Measurements from ENCODE around the gene KRT25. TPM values are rescaled to one million over a fixed set of nuclear protein-coding genes. Genes with fewer than 3 reads are reported as not detected.

The KRT25 gene
- total RNA-seq, 2 experiments from 2014 or later, result not detected

DNA sequence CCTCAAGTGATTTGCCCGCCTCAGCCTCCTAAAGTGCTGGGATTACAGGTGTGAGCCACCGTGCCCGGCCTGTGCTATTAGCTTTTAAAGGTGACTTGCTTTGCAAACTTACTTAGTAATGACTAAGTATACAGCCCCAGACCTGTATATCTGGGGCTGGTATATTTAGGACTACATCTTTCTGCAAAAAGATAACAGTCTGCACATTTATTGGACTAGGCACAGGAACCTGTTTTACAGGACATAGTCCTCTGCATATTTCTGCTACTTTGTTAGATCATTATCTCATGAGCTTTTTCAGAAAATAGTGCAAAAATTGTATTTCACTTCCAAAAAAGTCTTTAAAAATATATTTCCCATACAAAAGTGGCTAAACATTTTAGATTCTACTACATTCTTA is 52.9 kb downstream of the KRT25 start:
- Histone ChIP-seq H3K4me1 (ENCODE audit: insufficient read depth, low read length) (no peaks in the 10 kb centered on the region), H3K36me3 (ENCODE audit: insufficient read depth, low read length) (no peaks in the 10 kb centered on the region), H3K4me3 (ENCODE audit: low read length) (no peak overlapping the region), H3K27ac (ENCODE audit: low read depth in 1 of 2, low read length in 2 of 2) (no peak overlapping the region), H3K27me3 (ENCODE audit: control insufficient read depth in 1 of 2, insufficient read depth in 2 of 2, low read length in 2 of 2) (peaks cover 4 to 7% of the 10 kb centered on the region in 2 experiments), H3K9me3 (ENCODE audit: control insufficient read depth in 1 of 2, insufficient read depth in 1 of 2, low read length in 2 of 2) (no peaks in the 10 kb centered on the region)
- no peaks in the 10 kb centered on the region for H3K9me3 Mint-ChIP-seq
- intact Hi-C loops (cut with DNase I, micrococcal nuclease), result no loop called here
- ChIA-PET POLR2A (no interaction called here), CTCF (no interaction called here)
- H3K4me1 Mint-ChIP-seq (ENCODE audit: low read depth), result no peaks in the 10 kb centered on the region
- no peaks in the 10 kb centered on the region for H3K36me3 Mint-ChIP-seq (ENCODE audit: low read depth)
- H3K27me3 Mint-ChIP-seq, result peaks cover 38% of the 10 kb centered on the region
- ATAC-seq (ENCODE audit: poor library complexity) (no peak), DNase-seq (no peak)
- H3K4me3 Mint-ChIP-seq, result no peak overlapping the region
- H3K27ac Mint-ChIP-seq, result no peak overlapping the region
- TF ChIP-seq, protein P1, sequence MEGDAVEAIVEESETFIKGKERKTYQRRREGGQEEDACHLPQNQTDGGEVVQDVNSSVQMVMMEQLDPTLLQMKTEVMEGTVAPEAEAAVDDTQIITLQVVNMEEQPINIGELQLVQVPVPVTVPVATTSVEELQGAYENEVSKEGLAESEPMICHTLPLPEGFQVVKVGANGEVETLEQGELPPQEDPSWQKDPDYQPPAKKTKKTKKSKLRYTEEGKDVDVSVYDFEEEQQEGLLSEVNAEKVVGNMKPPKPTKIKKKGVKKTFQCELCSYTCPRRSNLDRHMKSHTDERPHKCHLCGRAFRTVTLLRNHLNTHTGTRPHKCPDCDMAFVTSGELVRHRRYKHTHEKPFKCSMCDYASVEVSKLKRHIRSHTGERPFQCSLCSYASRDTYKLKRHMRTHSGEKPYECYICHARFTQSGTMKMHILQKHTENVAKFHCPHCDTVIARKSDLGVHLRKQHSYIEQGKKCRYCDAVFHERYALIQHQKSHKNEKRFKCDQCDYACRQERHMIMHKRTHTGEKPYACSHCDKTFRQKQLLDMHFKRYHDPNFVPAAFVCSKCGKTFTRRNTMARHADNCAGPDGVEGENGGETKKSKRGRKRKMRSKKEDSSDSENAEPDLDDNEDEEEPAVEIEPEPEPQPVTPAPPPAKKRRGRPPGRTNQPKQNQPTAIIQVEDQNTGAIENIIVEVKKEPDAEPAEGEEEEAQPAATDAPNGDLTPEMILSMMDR (IDR thresholded peaks at IDR 0.05), result no peak

DNA sequence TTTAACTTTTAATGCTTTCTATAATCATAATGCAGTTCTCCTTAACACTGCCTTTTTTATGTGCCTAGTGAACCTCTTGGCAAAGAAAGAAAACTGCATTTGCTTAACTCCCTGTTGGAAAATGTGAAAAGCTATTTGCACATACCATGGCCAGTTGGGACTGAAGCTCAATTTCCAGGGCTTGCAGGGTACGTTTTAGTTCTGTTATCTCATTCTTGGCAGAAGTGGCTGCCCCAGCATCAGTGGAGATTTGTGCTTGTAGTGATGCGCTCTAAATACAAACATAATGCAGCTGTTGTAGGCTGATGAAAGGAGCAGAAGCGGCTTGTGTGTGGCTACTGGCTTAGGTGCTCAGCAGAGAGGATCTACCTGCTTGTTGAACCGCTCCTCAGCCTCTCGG is 55.3 kb downstream of the KRT25 start:
- H3K4me3 Mint-ChIP-seq, result no peak overlapping the region
- no peak overlapping the region for H3K27ac Mint-ChIP-seq
- Histone ChIP-seq H3K4me1 (ENCODE audit: insufficient read depth, low read length) (no peaks in the 10 kb centered on the region), H3K9me3 (ENCODE audit: control insufficient read depth in 1 of 2, insufficient read depth in 1 of 2, low read length in 2 of 2) (no peaks in the 10 kb centered on the region), H3K36me3 (ENCODE audit: insufficient read depth, low read length) (no peaks in the 10 kb centered on the region), H3K27me3 (ENCODE audit: control insufficient read depth in 1 of 2, insufficient read depth in 2 of 2, low read length in 2 of 2) (peaks cover 7 to 15% of the 10 kb centered on the region in 2 experiments), H3K27ac (ENCODE audit: low read depth in 1 of 2, low read length in 2 of 2) (no peak overlapping the region), H3K4me3 (ENCODE audit: low read length) (no peak overlapping the region)
- peaks cover 43% of the 10 kb centered on the region for H3K27me3 Mint-ChIP-seq
- no peaks in the 10 kb centered on the region for H3K4me1 Mint-ChIP-seq (ENCODE audit: low read depth)
- TF ChIP-seq, protein P1 (IDR thresholded peaks at IDR 0.05), result no peak
- intact Hi-C loops (cut with DNase I, micrococcal nuclease), result no loop called here
- no peaks in the 10 kb centered on the region for H3K9me3 Mint-ChIP-seq
- ATAC-seq (ENCODE audit: poor library complexity), result no peak
- CTCF ChIA-PET, result no interaction called here
- POLR2A ChIA-PET, result interaction anchor here (0.5 kb wide), 1 partner anchor 426 kb away, joined by 3 read pairs; no protein-coding TSS in a partner anchor
- no peak for DNase-seq
- no peaks in the 10 kb centered on the region for H3K36me3 Mint-ChIP-seq (ENCODE audit: low read depth)

DNA sequence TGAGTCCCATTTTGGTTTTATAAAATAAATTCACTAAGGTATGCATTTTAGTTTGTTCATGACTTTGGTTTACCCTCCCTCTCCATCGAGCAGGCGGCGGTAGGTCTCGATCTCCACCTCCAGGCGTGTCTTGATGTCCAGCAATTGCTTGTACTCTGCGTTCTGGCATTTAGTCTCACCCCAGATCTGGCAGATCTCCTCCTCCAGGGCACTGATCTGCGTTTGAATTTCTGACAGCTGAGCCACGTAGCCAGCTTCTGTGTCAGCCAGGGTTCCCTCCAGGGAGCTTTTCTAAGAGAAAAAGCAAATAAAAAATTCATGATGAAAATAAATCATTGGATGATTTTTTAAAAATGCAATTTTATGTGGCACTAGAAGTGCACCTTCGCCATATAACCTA is 55.8 kb downstream of the KRT25 start:
- Mint-ChIP-seq H3K27me3 (peaks cover 40% of the 10 kb centered on the region), H3K27ac (no peak overlapping the region), H3K9me3 (no peaks in the 10 kb centered on the region), H3K36me3 (ENCODE audit: low read depth) (no peaks in the 10 kb centered on the region), H3K4me3 (no peak overlapping the region), H3K4me1 (ENCODE audit: low read depth) (no peaks in the 10 kb centered on the region)
- H3K4me1 ChIP-seq (ENCODE audit: insufficient read depth, low read length), result no peaks in the 10 kb centered on the region
- H3K27me3 ChIP-seq (ENCODE audit: control insufficient read depth in 1 of 2, insufficient read depth in 2 of 2, low read length in 2 of 2), result peaks cover 7 to 15% of the 10 kb centered on the region in 2 experiments
- no peaks in the 10 kb centered on the region for H3K9me3 ChIP-seq (ENCODE audit: control insufficient read depth in 1 of 2, insufficient read depth in 1 of 2, low read length in 2 of 2)
- DNase-seq, result no peak
- CTCF ChIA-PET, result no interaction called here
- POLR2A ChIA-PET, result interaction anchor here (0.5 kb wide), 1 partner anchor 427 kb away, joined by 3 read pairs; no protein-coding TSS in a partner anchor
- intact Hi-C loops (cut with DNase I, micrococcal nuclease), result no loop called here
- H3K36me3 ChIP-seq (ENCODE audit: insufficient read depth, low read length), result no peaks in the 10 kb centered on the region
- ATAC-seq (ENCODE audit: poor library complexity), result no peak
- TF ChIP-seq, protein P1 (IDR thresholded peaks at IDR 0.05), result no peak
- H3K4me3 ChIP-seq (ENCODE audit: low read length), result no peak overlapping the region
- H3K27ac ChIP-seq (ENCODE audit: low read depth in 1 of 2, low read length in 2 of 2), result no peak overlapping the region

Other genes starting within 250 kb of the KRT25 start
- 100 to 1,000 TPM; 170 to 180 TPM for gene CCR7, start 189.9 kb downstream of the KRT25 start, total RNA-seq
- gene SMARCE1, start 107.5 kb downstream of the KRT25 start, total RNA-seq, result 10 to 100 TPM; 65.4 to 68.6 TPM
- gene KRT222, start 90.2 kb downstream of the KRT25 start, total RNA-seq, result not detected
- not detected for gene KRT24, start 51.6 kb downstream of the KRT25 start, total RNA-seq
- not detected for gene KRT26, start 16.9 kb upstream of the KRT25 start, total RNA-seq
- gene KRT27, start 27.2 kb upstream of the KRT25 start, total RNA-seq, result not detected
- not detected for gene KRT28, start 44.6 kb upstream of the KRT25 start, total RNA-seq
- 10 to 100 TPM; 32.2 to 37.1 TPM for gene KRT10, start 67.3 kb upstream of the KRT25 start, total RNA-seq
- not detected for gene KRT12, start 111.9 kb upstream of the KRT25 start, total RNA-seq
- not detected for gene KRT20, start 129.9 kb upstream of the KRT25 start, total RNA-seq
- not detected for gene KRT23, start 182.3 kb upstream of the KRT25 start, total RNA-seq
- not detected for gene KRT39, start 211.6 kb upstream of the KRT25 start, total RNA-seq
- gene KRT40, start 229.0 kb upstream of the KRT25 start, total RNA-seq, result not detected
- gene KRTAP3-3, start 238.8 kb upstream of the KRT25 start, total RNA-seq, result not detected
- not detected for gene KRTAP3-2, start 244.6 kb upstream of the KRT25 start, total RNA-seq